GM12875 (cell line): Measurements from ENCODE around the gene KLK1.
"Not testable (repeated sequence)": the region's sequence is repeated elsewhere in the genome, so short reads cannot be mapped to it uniquely, and the experiment has no call there.

Experiments
- H3K4me3 ChIP-seq: one replicate; pipeline ENCODE4 v1.5.1; 2011; ENCODE audit warnings: low read depth, low read length, control low read depth
- CTCF ChIP-seq: IDR thresholded peaks from 2 replicates; pipeline ENCODE4 v1.5.1; 2011; ENCODE audit warnings: low read depth, mild to moderate bottlenecking, control low read depth, inconsistent platforms, low read length, moderate library complexity, borderline replicate concordance; ENCODE audit not compliant: insufficient read depth

KLK1 gene

GRCh38 chr19:50779504-50780457, 43.8 kb downstream of the KLK1 start:
- no peak for TF ChIP-seq CTCF
- no peak overlapping the region for H3K4me3 ChIP-seq

DNA sequence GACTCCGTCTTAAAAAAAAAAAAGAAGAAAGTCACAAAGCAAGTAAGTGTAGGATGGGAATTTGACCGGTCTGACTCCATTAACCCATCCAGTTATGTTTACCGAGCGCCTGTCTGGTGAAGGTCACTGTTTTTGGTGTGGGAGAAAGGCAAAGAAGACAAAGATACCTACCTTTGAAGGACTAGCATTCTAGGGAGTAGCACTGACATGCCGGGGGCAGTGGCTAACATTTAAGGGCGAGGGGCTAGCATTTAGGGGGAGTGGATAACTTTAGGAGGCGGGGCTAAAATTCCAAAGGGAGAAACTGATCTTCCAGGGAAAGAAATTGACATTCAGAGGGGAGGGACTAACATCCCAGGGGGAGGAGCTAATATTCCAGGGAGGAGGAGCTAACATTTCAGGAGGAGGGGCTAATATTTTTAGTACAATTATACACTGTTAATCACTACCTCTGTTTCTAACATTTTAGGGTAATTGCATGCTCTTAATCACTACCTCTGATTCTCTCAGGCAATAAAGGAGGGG, 44.6 kb downstream of the KLK1 start:
- no peak overlapping the region for H3K4me3 ChIP-seq
- TF ChIP-seq CTCF, result no peak

- no peak for TF ChIP-seq CTCF
- no peak overlapping the region for H3K4me3 ChIP-seq
Measured at GRCh38 chr19:50777830-50778303, 45.7 kb downstream of the KLK1 start.

DNA sequence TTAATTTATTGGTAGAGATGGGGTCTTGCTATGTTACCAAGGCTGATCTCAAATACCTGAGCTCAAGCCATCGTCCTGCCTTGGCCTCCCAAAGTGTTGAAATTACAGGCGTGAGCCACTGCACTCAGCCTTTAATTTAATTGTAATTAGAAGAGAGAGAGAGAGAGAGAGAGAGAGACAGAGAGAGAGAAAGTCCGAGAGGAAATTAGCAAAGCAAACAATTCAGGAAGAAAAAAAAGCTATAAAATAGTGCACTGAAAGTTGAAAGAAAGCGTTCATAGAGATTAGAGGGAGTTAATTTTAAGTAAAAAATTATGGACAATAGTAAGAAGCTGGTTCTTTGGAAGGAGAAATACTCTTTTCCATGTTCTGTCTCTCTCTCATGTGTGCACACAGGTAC, 46.3 kb downstream of the KLK1 start:
- no peak for TF ChIP-seq CTCF
- no peak overlapping the region for H3K4me3 ChIP-seq

- no peak for TF ChIP-seq CTCF
- H3K4me3 ChIP-seq, result no peak overlapping the region
Measured at GRCh38 chr19:50776131-50776530, 47.5 kb downstream of the KLK1 start.

DNA sequence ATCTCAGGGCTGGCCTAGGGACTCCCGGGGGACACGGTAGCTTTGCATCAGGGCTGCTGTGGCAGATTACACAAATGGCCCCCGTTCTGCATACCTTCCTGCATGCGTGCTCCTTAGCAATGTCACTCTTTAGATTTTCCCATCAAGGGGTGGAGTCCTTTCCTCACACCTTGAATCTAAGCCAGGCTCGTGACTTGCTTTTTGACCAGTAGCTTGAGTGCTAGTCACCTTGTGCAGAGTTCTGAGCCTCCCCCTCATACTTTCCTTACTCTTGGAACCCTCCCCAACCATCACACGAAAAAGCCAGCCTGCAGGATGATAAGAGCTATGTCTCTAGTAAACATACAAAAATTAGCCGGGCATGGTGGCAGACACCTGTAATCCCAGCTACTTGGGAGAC, 50.1 kb downstream of the KLK1 start:
- H3K4me3 ChIP-seq, result not testable (repeated sequence)

- not testable (repeated sequence) for H3K4me3 ChIP-seq
Measured at GRCh38 chr19:50772912-50773311, 50.7 kb downstream of the KLK1 start.

DNA sequence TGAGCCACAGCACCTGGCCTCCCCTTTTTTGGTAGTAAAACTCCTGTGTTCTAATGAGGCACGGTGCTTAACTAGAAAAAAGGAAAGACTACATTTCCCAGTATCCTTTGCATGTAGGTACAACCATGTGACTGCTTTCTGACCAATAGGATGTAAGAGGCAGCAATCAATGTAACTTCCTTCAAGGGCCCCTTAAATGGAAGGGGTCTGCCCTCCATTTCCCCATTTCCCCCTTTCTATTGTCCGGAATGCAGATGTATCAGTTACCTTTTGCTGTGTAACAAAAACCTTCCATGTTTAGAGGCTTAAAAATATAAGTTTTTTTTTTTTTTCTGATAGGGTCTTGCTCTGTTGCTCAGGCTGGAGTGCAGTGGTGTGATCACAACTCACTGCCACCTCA, 51.1 kb downstream of the KLK1 start:
- no peak for TF ChIP-seq CTCF
- H3K4me3 ChIP-seq, result no peak overlapping the region
